ENCODE results near the gene LCA5. TPM values are rescaled to one million over a fixed set of nuclear protein-coding genes. Genes with fewer than 3 reads are reported as not detected.

Gene LCA5
- total RNA-seq, 1 donor from 2014 or later = 4.4 TPM

- H3K4me3 Mint-ChIP-seq (ENCODE audit: unreplicated experiment) = no peak overlapping the region
- no peak for TF ChIP-seq CTCF (IDR thresholded peaks at IDR 0.05)
- H3K27ac Mint-ChIP-seq (ENCODE audit: unreplicated experiment) = no peak overlapping the region
- H3K36me3 Mint-ChIP-seq (ENCODE audit: low read depth) = peaks cover 5% of the 10 kb centered on the region
- peaks cover 8% of the 10 kb centered on the region for H3K4me1 Mint-ChIP-seq (ENCODE audit: low read depth)
- no peaks in the 10 kb centered on the region for H3K27me3 Mint-ChIP-seq (ENCODE audit: low read depth)
- H3K9me3 Mint-ChIP-seq (ENCODE audit: low read depth) = peaks cover 4% of the 10 kb centered on the region
- DNase-seq (ENCODE audit: low spot score) = no peak
Measured at GRCh38 chr6:79524065-79524464, 13.2 kb downstream of the LCA5 start.

GRCh38 chr6:79522609-79523008 lies 14.6 kb downstream of the LCA5 start:
- DNase-seq (ENCODE audit: low spot score) = no peak
- H3K4me3 Mint-ChIP-seq (ENCODE audit: unreplicated experiment) = no peak overlapping the region
- TF ChIP-seq CTCF (IDR thresholded peaks at IDR 0.05) = no peak
- no peaks in the 10 kb centered on the region for H3K27me3 Mint-ChIP-seq (ENCODE audit: low read depth)
- peaks cover 8% of the 10 kb centered on the region for H3K4me1 Mint-ChIP-seq (ENCODE audit: low read depth)
- no peak overlapping the region for H3K27ac Mint-ChIP-seq (ENCODE audit: unreplicated experiment)
- peaks cover 4% of the 10 kb centered on the region for H3K9me3 Mint-ChIP-seq (ENCODE audit: low read depth)
- H3K36me3 Mint-ChIP-seq (ENCODE audit: low read depth) = peaks cover 5% of the 10 kb centered on the region

DNA sequence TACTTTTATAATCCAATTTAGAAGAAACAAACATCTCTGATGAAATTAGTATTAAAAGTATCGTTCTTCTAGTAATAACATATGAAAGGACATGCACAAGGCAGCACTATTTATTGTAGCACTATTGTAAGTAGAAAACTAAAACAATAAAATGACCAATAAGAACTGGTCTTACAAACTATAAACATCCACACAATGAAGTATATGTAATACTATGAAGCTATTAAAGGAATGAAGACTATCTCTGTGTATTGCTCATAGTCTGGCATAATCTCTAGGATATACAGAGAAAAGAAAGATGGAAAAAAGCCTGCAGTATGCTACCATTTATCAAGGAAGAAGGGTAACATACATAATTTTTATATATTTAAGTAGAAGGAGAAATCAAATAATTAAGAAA lies 16.7 kb downstream of the LCA5 start:
- H3K27ac Mint-ChIP-seq (ENCODE audit: unreplicated experiment) = no peak overlapping the region
- peaks cover 4% of the 10 kb centered on the region for H3K9me3 Mint-ChIP-seq (ENCODE audit: low read depth)

DNA sequence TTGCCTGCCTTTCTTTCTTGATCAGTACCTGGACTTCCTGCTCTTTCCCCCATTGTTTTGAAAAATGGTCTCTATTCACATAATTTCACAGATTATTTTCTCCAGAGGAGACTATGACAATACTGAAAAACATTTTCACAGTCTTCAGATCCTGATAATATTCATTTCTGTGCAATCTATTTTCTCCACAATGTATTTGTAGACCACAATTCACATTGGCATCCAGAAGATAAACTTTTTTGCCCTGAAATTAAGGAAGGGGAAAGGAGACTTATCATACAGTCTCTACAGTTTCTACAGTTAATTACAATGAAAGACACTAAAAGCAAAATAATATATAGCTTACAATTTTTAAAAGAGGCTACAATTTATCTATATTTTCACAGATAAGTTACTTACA lies 18.4 kb downstream of the LCA5 start:
- Mint-ChIP-seq H3K4me1 (ENCODE audit: low read depth) (no peaks in the 10 kb centered on the region), H3K4me3 (ENCODE audit: unreplicated experiment) (no peak overlapping the region), H3K36me3 (ENCODE audit: low read depth) (peaks cover under 1% of the 10 kb centered on the region), H3K27me3 (ENCODE audit: low read depth) (no peaks in the 10 kb centered on the region), H3K9me3 (ENCODE audit: low read depth) (peaks cover under 1% of the 10 kb centered on the region), H3K27ac (ENCODE audit: unreplicated experiment) (no peak overlapping the region)
- no peak for DNase-seq (ENCODE audit: low spot score)
- TF ChIP-seq CTCF (IDR thresholded peaks at IDR 0.05) = no peak

More for the DNA sequence above, 16.7 kb downstream of the LCA5 start:
- Mint-ChIP-seq H3K4me1 (ENCODE audit: low read depth) (peaks cover 4% of the 10 kb centered on the region), H3K4me3 (ENCODE audit: unreplicated experiment) (no peak overlapping the region), H3K36me3 (ENCODE audit: low read depth) (peaks cover 3% of the 10 kb centered on the region), H3K27me3 (ENCODE audit: low read depth) (no peaks in the 10 kb centered on the region)
- DNase-seq (ENCODE audit: low spot score) = no peak
- TF ChIP-seq CTCF (IDR thresholded peaks at IDR 0.05) = no peak

- no peak for DNase-seq (ENCODE audit: low spot score)
- Mint-ChIP-seq H3K27ac (ENCODE audit: unreplicated experiment) (no peak overlapping the region), H3K4me1 (ENCODE audit: low read depth) (no peaks in the 10 kb centered on the region), H3K9me3 (ENCODE audit: low read depth) (peaks cover 3% of the 10 kb centered on the region), H3K4me3 (ENCODE audit: unreplicated experiment) (no peak overlapping the region), H3K36me3 (ENCODE audit: low read depth) (peaks cover 8% of the 10 kb centered on the region), H3K27me3 (ENCODE audit: low read depth) (no peaks in the 10 kb centered on the region)
- no peak for TF ChIP-seq CTCF (IDR thresholded peaks at IDR 0.05)
Measured at GRCh38 chr6:79515436-79515835, 21.8 kb downstream of the LCA5 start.
